HG03378 (cell line): ENCODE measurements around the gene SLC7A9.
"Not testable (repeated sequence)": the region's sequence is repeated elsewhere in the genome, so short reads cannot be mapped to it uniquely, and the experiment has no call there.

Experiments
- ATAC-seq: cut with Tn5 transposase; IDR thresholded peaks from one replicate; pipeline ENCODE4 v1.9.1; 2021; ENCODE audit warnings: mild to moderate bottlenecking, moderate library complexity; ENCODE audit not compliant: unreplicated experiment

The SLC7A9 gene

GRCh38 chr19:32864318-32865007 lies 5.1 kb downstream of the SLC7A9 start:
- no peak for ATAC-seq

DNA sequence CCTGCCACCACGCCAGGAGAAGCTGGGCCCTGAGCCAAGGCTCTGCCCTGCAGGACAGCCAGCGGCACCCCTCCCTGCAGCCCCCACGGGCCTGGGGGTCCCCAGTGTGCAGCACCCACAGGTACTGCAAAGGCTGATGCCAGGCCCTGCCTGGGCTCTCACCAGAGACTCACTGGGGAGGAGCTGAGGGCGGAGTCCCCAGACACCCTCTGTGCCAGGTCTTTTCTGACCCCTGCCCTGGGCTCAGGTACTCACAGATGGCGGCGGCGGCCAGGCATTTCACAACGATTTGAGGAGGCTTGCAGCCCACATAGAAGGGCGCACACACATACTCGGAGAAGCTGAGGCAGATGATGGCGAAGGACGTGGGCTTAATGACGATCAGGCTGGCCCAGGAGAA lies 5.7 kb downstream of the SLC7A9 start:
- no peak for ATAC-seq

DNA sequence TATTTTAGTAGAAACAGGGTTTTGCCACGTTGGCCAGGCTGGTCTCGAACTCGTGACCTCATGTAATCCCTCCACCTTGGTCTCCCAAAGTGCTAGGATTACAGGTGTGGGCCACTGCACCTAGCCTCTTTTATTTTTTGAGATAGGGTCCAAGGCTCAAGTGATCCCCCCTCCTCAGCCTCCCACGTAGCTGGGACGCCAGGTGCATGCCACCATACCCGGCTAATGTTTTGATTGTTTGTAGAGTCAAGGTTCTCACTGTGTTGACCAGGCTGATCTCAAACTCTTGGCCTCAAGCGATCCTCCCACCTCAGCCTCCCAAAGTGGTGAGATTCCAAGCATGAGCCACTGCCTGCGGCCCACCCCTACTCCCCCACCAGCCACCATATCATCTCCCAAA lies 6.3 kb downstream of the SLC7A9 start:
- ATAC-seq = no peak

GRCh38 chr19:32862741-32863140 lies 6.8 kb downstream of the SLC7A9 start:
- no peak for ATAC-seq

GRCh38 chr19:32862173-32862572 lies 7.4 kb downstream of the SLC7A9 start:
- ATAC-seq = no peak

- ATAC-seq = no peak
These were observed 8.0 kb downstream of the SLC7A9 start for GRCh38 chr19:32861596-32861995.

DNA sequence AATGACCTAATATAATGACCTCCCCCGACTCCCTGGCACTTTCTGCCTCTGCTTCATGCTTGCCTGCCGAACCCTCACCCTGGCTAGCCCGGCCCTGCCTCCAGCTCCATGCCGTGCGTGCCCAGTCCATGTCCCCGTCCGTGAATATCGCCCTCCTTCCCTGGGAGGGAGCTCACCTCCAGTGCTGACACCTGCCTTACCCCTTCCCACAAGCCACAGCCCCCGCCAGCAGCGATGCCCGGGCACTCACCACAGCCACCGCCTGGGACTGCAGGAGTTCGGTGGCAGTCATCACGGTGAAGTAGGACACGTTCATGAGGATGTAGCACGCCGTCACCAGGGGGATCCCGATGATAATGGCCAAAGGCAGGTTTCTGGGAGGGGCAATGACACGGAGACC lies 10.0 kb downstream of the SLC7A9 start:
- ATAC-seq = no peak

GRCh38 chr19:32858559-32858958 lies 11.0 kb downstream of the SLC7A9 start:
- no peak for ATAC-seq

GRCh38 chr19:32858155-32858554 lies 11.4 kb downstream of the SLC7A9 start:
- ATAC-seq = no peak

GRCh38 chr19:32857584-32857983 lies 12.0 kb downstream of the SLC7A9 start:
- no peak for ATAC-seq

DNA sequence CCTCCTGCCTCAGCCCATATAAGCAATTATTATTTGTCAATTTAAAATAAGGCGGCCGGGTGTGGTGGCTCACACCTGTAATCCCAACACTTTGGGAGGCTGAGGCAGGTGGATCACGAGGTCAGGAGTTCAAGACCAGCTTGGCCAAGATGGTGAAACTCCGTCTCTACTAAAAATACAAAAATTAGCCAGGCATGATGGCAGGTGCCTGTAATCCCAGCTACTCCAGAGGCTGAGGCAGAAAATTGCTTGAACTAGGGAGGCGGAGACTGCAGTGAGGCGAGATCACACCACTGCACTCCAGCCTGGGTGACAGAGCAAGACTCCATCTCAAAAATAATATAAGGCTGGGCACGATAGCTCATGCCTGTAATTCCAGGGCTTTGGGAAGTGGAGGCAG lies 12.7 kb downstream of the SLC7A9 start:
- not testable (repeated sequence) for ATAC-seq

DNA sequence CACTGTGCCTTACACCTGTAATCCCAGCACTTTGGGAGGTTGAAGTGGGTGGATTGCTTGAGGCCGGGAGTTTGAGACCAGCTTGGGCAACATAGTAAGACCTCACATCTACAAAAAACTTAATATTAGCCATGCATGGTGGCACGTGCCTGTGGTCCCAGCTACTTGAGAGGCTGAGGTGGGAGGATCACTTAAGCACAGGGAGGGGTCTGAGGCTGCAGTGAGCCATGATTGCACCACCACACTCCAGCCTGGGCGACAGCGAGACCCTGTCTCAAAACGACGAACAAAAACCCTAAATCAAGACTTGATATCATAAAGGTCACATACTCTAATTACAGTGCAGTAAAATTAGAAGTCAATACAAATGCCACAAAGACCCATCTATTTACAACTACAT lies 17.4 kb downstream of the SLC7A9 start:
- ATAC-seq = no peak

DNA sequence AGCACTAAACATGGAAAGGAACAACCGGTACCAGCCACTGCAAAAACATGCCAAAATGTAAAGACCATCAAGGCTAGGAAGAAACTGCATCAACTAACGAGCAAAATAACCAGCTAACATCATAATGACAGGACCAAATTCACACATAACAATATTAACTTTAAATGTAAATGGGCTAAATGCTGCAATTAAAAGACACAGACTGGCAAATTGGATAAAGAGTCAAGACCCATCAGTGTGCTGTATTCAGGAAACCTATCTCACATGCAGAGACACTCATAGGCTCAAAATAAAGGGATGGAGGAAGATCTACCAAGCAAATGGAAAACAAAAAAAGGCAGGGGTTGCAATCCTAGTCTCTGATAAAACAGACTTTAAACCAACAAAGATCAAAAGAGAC lies 21.5 kb downstream of the SLC7A9 start:
- not testable (repeated sequence) for ATAC-seq

GRCh38 chr19:32843716-32844245 lies 25.8 kb downstream of the SLC7A9 start:
- no peak for ATAC-seq

- ATAC-seq = no peak
These were observed 27.5 kb downstream of the SLC7A9 start for GRCh38 chr19:32842061-32842460.

GRCh38 chr19:32837531-32837930 lies 32.0 kb downstream of the SLC7A9 start:
- no peak for ATAC-seq

GRCh38 chr19:32833388-32833787 lies 36.2 kb downstream of the SLC7A9 start:
- ATAC-seq = not testable (repeated sequence)

GRCh38 chr19:32832825-32833224 lies 36.7 kb downstream of the SLC7A9 start:
- ATAC-seq = not testable (repeated sequence)

GRCh38 chr19:32832094-32832493 lies 37.5 kb downstream of the SLC7A9 start:
- not testable (repeated sequence) for ATAC-seq

DNA sequence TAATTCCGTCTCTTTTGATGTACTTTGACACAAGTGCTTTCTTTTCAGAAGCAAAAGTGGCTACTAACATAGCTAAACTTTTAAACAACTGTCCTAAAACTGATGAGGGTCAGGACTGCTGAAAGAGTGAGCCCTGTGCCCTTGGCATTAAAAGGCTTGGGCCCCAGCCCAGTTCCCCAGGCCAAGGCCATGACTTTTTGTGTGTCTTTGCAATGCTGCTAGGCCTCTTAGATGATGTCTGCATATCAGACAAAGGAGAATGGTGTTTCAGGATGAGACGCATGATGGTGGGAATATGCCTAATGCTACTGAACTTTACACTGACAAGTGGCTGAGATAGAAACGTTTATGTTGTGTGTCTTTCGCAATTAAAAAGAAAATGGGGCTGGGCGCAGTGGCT lies 38.0 kb downstream of the SLC7A9 start:
- no peak for ATAC-seq

DNA sequence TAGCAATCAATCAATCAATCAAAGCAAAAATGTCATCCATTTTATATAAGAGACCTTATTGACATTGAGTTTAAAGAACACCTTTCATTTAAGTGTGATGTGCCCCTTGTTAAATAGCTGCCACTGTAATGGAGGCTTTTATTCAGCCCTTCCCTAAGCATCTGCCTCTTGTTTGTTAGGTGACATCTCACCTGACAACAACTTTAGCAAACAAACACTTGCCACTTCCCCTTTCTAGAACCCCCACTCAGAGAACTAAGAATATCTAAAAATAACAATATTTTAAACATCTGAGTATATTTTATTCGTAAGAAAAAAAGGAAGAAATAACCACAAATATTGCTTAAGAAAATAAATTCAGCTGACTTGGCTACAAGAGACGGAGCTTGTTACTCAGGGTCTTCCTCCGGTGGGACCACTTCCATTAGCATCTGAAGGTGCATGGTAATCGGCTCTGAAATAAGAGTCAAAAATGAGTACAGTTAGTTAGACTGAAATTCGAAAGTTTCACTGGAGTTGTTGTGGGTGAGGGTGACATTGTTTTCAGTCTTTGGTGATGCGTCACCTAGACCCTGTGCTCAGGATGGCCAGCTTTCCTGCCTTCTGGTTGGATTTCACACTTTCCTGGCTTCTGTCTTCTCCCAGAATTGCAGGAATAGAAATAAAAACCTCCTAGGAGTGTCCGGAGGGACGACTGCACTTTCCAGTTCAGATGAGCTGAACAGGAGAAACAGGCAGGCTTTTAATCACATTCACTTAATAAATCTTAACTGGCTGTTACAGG lies 39.1 kb downstream of the SLC7A9 start:
- ATAC-seq = no peak

- ATAC-seq = no peak
These were observed 40.1 kb downstream of the SLC7A9 start for GRCh38 chr19:32829345-32829896.
